ENCODE results near the gene SPATS2L. TPM values are rescaled to one million over a fixed set of nuclear protein-coding genes. Genes with fewer than 3 reads are reported as not detected.

SPATS2L gene
- total and polyA plus RNA-seq, 2 of the 13 experiments (the other 11 are each of a cell fraction or from before 2014, with no cell fraction given) = 154 to 212 TPM

DNA sequence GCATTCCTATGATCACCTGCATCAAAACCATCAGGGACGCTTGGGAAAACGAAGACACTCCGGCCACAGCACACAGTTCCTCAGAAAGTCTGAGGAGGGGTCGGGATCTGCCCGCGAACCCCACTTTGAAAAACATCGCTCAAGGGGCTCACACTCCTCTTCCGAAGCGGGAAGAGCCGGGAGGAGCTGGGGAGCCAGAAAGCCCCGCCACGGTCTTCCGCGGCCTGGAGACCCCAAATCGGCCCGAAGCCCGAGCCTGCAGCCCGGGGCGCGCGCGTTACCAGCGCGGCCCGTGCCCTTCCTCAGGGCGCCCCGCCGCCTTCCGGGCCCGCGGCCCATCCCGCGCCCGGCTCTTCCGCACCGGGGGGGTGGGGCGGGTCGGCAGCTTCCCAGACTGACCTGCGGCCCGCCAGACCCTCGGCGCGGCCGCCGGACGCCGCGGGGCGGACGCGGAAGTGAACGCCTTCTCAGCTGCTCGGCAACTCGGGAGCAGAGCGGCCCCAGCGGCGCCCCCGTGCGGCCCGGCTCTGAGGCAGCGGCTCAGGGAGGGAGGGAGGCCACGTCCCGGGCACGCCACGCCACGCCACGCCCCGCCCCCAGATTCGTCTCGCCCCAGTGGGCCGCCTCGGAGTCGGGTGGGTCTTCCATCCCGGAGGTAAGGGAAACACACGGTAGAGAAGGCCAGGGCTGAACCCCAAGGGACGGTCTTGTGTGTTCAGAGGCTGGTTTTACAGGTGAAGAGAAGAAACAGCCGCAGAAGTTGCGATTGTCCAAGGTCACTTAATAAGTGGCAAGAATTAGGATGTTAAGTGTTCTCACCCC lies 203.3 kb downstream of the SPATS2L start, which contains the start of gene KCTD18 (continued):
- no peak for TF ChIP-seq PRDM10 (CRISPR knock-in tag; IDR thresholded peaks at IDR 0.05; ENCODE audit: low read depth)
- TF ChIP-seq RAD21 (CRISPR knock-in tag; IDR thresholded peaks at IDR 0.05) = peak; percentile 94
- no peak for TF ChIP-seq MZF1 (CRISPR knock-in tag; IDR thresholded peaks at IDR 0.05; ENCODE audit: borderline replicate concordance)
- no peak for TF ChIP-seq RFX1 (IDR thresholded peaks at IDR 0.05)
- 0 out of 2 replicates have a peak, but pooled peaks have one; percentile 32 for TF ChIP-seq ZNF34 (CRISPR knock-in tag; IDR thresholded peaks at IDR 0.05; ENCODE audit: borderline replicate concordance)
- TF ChIP-seq, protein P1, sequence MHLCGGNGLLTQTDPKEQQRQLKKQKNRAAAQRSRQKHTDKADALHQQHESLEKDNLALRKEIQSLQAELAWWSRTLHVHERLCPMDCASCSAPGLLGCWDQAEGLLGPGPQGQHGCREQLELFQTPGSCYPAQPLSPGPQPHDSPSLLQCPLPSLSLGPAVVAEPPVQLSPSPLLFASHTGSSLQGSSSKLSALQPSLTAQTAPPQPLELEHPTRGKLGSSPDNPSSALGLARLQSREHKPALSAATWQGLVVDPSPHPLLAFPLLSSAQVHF (CRISPR knock-in tag; IDR thresholded peaks at IDR 0.05) = peak; percentile 61; the same call in 1 of the 2 replicates
- peak; percentile 59; the same call in 1 of the 2 replicates for TF ChIP-seq RXRB (CRISPR knock-in tag; IDR thresholded peaks at IDR 0.05; ENCODE audit: borderline replicate concordance)
- no peak for TF ChIP-seq STAT5B (CRISPR knock-in tag; IDR thresholded peaks at IDR 0.05)
- TF ChIP-seq TGIF2 (CRISPR knock-in tag; IDR thresholded peaks at IDR 0.05) = 0 out of 2 replicates have a peak, but pooled peaks have one; percentile 28
- no peak for TF ChIP-seq PREB (CRISPR knock-in tag; IDR thresholded peaks at IDR 0.05)
- TF ChIP-seq PRDM15 (CRISPR knock-in tag; IDR thresholded peaks at IDR 0.05) = peak; percentile 53; the same call in 1 of the 2 replicates
- no peak for TF ChIP-seq ZNF326 (CRISPR knock-in tag; IDR thresholded peaks at IDR 0.05; ENCODE audit: borderline replicate concordance)
- TF ChIP-seq E2F5 (CRISPR knock-in tag; conservative IDR thresholded peaks at IDR 0.05) = peak; percentile 35; the same call in 1 of the 2 replicates
- no peak for TF ChIP-seq EHMT2 (IDR thresholded peaks at IDR 0.05; ENCODE audit: borderline replicate concordance, low read depth, low read length)
- peak; percentile 95 for TF ChIP-seq SKI (IDR thresholded peaks at IDR 0.05; ENCODE audit: partially characterized antibody)
- TF ChIP-seq HOMEZ (CRISPR knock-in tag; IDR thresholded peaks at IDR 0.05; ENCODE audit: low read depth) = peak; percentile 85
